GM10266 (cell line): Measurements from ENCODE around the gene PLEKHG3.
"Not testable (repeated sequence)": the region's sequence is repeated elsewhere in the genome, so short reads cannot be mapped to it uniquely, and the experiment has no call there.

Source experiments
- DNase-seq: peaks from one replicate; pipeline ENCODE4 v3.0.0; 2012; ENCODE audit errors: extremely low spot score
- CTCF ChIP-seq: IDR thresholded peaks from 2 replicates; pipeline ENCODE4 v1.5.1; 2012; ENCODE audit warnings: mild to moderate bottlenecking, low read depth; ENCODE audit not compliant: control insufficient read depth, insufficient read depth; ENCODE audit errors: missing control alignments

The PLEKHG3 gene

GRCh38 chr14:64688031-64688430 is 16.2 kb upstream of the PLEKHG3 start:
- DNase-seq = no peak
- TF ChIP-seq CTCF = no peak

GRCh38 chr14:64688811-64689281 is 15.4 kb upstream of the PLEKHG3 start:
- TF ChIP-seq CTCF = no peak

GRCh38 chr14:64689289-64689688 is 14.9 kb upstream of the PLEKHG3 start:
- no peak for DNase-seq
- TF ChIP-seq CTCF = no peak

More at GRCh38 chr14:64688811-64689281, 15.4 kb upstream of the PLEKHG3 start:
- no peak for DNase-seq

GRCh38 chr14:64690607-64691006 is 13.6 kb upstream of the PLEKHG3 start:
- DNase-seq = not testable (repeated sequence)

- no peak for TF ChIP-seq CTCF
- DNase-seq = no peak
Measured at GRCh38 chr14:64691376-64691775, 12.8 kb upstream of the PLEKHG3 start.

- no peak for DNase-seq
- TF ChIP-seq CTCF = no peak
Measured at GRCh38 chr14:64692189-64692985, 11.8 kb upstream of the PLEKHG3 start.

GRCh38 chr14:64692986-64693809 is 11.0 kb upstream of the PLEKHG3 start:
- no peak for DNase-seq
- no peak for TF ChIP-seq CTCF

- TF ChIP-seq CTCF = no peak
- DNase-seq = no peak
Measured at GRCh38 chr14:64693810-64694165, 10.4 kb upstream of the PLEKHG3 start.
